RKO (cell line): ENCODE data around the gene ANKRD18A.
"Not testable (repeated sequence)": the region's sequence is repeated elsewhere in the genome, so short reads cannot be mapped to it uniquely, and the experiment has no call there.

Experiments used
- DNase-seq: peaks from one replicate; pipeline ENCODE4 v3.0.0-alpha.2; 2016; ENCODE audit warnings: low spot score

ANKRD18A gene

DNA sequence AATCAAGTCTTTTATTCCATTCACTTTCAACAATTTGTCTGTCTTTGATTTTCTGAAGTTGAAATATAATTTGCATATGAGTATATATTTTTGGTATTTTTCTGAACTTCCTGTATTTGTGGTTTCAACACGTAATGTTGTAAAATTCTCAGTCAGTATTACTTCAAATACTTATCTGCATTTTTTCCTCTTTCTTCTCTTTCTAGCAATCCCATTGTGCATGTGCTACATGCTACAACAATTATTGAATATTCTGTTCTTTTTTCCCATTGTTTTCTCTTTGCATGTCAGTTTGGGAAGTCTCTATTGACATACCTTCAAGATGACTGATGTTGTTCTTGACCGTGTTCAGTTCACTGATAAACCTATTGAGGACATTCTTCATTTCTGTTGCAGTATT is 5.6 kb upstream of the ANKRD18A start:
- no peak for DNase-seq

DNA sequence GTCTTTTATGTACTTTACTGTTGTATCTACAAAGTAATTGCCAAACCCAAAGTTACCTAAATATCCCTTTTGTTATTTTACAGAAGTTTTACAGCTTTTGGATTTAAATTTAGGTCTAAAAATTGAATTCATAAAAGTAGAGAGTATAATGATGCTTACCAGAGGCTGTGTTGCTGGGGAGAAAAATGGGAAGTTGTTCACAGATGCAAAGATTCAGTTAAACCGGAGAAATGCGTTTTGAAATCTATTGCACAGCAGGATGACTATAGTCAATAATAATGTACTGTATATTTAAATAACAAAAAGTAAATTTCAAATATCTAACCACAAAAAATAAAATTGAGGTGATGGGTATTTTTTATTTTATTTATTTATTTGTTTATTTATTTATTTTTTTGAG is 2.6 kb upstream of the ANKRD18A start:
- no peak for DNase-seq

DNA sequence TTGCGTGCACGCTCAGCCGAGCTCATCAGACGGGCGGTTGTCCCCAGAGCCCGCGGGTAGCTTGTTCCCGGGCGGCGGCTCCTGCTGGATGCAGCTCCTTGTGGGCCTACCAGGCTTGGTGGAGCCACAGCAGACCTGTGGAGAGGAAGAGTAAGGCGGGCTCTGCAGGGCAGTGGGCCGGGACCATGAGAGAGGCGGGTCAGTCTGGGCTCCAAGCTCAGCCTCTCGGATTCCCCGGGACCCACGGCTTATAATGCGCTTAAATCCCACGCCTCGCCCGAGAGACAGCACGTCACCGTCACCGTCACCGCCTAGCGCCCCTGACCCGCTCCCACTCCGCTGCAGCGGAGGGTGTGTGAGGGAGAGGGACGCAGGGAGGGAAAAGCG is 1.9 kb upstream of the ANKRD18A start:
- DNase-seq: peak; percentile 60

- peak; percentile 48 for DNase-seq
Measured at GRCh38 chr9:38621434-38622287, 1.3 kb upstream of the ANKRD18A start.

DNA sequence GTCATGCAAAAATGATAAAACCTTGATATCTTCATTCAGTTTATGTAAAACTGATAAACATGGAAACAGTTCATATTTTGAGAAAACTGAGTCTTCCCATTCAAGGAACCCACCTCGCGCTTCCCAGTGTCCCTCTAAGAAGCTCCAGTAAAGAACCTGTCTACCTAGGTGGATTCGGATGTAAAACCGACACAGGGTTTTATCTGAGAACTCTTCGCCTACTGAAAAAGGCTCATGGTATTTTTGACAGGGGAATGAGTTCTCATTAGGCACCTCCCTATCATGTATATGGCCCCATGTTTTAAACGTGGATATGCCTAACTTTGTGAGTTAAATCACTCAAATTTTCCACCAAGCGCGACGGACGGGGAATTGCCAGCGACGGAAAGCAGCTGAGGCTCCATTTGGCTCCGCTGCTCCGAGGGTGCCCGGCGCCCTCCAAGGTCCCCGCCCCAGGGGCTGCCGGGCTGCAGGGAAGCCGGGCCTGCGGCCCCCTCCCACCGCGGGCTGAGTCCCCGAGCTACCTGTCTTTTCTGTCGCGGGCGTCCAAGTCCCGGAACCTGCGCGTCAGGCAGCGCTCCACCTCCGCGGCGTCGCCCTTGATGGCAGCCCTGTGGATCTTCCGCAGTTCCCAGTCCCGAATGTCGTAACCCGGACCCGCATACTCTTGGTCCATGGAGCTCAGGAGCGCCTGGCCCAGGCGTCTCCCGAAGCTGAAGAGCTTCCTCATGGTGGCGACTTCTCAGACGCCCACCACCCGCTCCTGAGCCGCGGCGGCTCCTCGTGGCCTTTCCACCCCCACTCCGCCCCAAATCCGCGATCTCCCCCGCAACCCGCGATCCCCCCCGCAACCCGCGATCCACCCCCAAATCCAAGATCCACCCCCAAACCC is 594 bp downstream of the ANKRD18A start:
- DNase-seq: peak; percentile 27

- DNase-seq: not testable (repeated sequence)
Measured at GRCh38 chr9:38598029-38598745, 22.2 kb downstream of the ANKRD18A start.

- not testable (repeated sequence) for DNase-seq
Measured at GRCh38 chr9:38595117-38595516, 25.3 kb downstream of the ANKRD18A start.

GRCh38 chr9:38591346-38592063 is 28.9 kb downstream of the ANKRD18A start:
- not testable (repeated sequence) for DNase-seq

DNA sequence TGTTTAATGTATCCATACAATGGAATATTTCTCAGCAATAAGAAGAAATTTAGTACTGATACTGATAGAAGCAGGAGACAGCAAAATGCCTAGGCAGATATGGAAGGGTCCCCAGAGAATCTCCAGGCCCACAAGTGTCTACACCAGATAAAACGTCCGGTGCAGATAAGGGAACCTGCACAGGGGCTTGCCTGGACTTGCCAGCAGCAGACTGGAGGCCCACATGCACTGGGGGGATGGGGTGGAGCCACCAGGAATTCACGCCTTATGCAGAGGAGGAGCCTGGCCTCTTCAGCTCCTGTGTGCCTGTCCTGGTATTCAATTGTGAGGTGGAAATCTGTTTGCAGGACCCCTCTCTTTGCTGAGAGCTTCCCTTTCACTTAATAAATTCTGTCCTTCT is 36.6 kb downstream of the ANKRD18A start:
- DNase-seq: not testable (repeated sequence)

- not testable (repeated sequence) for DNase-seq
Measured at GRCh38 chr9:38580112-38580511, 40.3 kb downstream of the ANKRD18A start.

GRCh38 chr9:38576181-38576580 is 44.2 kb downstream of the ANKRD18A start:
- DNase-seq: not testable (repeated sequence)

- not testable (repeated sequence) for DNase-seq
Measured at GRCh38 chr9:38566048-38566447, 54.3 kb downstream of the ANKRD18A start.

GRCh38 chr9:38565178-38565577 is 55.2 kb downstream of the ANKRD18A start:
- DNase-seq: not testable (repeated sequence)

DNA sequence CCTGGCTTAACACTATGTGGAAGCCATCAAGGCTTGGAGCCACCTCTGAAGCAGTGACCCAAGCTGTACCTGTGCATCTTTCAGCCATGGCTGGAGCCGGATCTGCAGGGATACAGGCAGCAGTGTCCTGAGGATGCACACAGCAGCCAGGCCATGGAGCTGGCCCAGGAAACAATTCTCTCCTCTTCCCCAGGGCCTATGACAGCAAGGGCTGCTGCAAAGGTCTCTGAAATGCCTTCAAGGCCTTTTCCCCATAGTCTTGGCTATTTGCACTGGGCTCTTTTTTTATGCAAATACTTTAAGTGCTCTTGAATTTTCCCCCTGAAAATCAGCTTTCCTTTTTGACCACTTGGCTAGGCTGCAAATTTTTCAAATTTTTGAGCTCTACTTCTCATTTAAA is 56.5 kb downstream of the ANKRD18A start:
- not testable (repeated sequence) for DNase-seq

DNA sequence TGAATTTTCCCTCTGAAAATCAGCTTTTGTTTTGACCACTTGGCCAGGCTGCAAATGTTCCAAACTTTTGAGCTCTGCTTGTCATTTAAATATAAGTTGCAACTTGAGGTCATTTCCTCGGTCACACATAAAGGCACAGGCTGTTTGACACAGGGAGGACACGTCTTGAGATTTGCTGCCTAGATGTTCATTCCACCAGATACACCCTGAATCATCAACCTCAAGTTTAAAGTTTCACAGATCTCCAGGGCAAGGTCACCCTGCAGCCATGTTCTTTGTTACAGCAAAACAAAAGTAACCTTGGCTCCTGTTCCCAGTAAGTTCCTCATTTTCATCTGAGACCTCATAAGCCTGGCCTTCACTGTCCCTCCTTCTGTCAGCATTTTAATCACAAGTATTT is 59.3 kb downstream of the ANKRD18A start:
- not testable (repeated sequence) for DNase-seq

GRCh38 chr9:38559172-38559571 is 61.2 kb downstream of the ANKRD18A start:
- DNase-seq: not testable (repeated sequence)

DNA sequence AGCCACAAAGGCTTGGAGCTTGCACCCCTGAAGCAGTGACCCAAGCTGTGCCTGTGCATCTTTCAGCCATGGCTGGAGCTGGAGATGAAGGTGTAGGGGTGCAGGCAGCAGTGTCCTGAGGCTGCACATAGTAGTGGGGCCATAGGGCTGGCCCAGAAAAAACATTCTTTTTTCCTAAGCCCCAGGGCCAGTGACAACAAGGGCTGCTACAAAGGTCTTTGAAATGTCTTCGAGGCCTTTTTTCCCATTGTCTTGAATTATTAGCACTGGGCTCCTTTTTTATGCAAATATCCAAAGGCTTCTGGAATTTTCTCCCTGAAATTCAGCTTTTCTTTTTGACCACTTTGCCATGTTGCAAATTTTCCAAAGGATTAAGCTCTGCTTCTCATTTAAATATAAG is 62.6 kb downstream of the ANKRD18A start:
- DNase-seq: not testable (repeated sequence)

DNA sequence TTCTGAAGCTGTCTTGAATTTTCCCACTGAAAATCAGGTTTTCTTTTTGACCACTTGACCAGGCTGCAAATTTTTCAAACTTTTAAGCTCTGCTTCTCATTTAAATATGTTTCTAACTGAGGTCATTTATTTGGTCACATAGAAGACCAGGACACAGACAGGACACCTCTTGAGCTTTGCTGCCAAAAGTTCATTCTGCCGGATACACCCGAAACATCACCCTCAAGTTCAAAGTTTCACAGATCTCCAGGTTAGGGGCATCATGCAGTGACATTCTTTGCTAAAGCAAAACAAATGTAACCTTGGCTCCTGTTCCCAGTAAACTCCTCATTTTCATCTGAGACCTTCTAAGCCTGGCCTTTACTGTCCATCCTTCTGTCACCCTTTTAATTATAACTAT is 65.4 kb downstream of the ANKRD18A start:
- not testable (repeated sequence) for DNase-seq

DNA sequence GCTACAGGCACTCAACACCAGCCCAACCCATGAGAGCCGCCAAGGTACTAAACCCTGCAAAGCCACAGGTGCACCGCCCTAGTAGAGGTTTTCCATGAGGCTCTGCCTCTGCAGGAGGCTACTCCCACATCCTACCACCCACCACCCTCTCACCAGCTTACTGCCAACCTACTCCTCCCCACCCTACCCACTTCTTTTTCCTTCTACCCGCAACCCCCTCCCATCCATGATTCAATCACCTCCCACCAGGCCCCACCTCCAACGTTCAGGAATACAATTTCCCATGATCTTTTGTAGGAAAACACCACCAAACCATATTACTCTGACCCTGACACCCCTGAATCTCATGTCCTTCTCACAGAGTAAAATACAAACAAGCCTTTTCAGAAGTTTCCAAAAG is 67.4 kb downstream of the ANKRD18A start:
- DNase-seq: not testable (repeated sequence)

GRCh38 chr9:38546497-38547163 is 73.8 kb downstream of the ANKRD18A start:
- not testable (repeated sequence) for DNase-seq

DNA sequence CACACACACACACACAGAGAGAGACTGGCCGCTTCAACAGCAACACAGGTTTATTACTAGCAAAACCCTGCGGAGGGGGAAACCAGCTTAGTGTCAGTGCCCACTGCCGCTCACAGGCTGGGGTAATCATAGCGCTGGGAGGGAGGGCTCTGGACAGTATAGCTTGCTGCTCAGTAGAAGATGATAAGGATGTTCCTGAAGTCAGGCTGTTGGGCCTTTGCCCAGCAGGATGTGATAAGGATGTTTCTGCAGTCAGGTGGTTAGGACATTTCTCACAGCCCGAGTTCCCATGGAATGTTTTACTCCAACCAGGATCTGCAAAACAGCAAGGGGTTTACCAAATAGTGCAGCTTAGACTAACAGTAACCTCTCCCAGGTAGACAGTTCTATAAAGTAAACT is 79.9 kb downstream of the ANKRD18A start:
- not testable (repeated sequence) for DNase-seq
